GM18502 (cell line): ENCODE data around the gene ARHGAP4.

Experiments used
- ATAC-seq: cut with Tn5 transposase; IDR thresholded peaks from one replicate; pipeline ENCODE4 v1.9.1; 2021; ENCODE audit warnings: mild to moderate bottlenecking; ENCODE audit not compliant: unreplicated experiment, poor library complexity

The ARHGAP4 gene

GRCh38 chrX:153947009-153947769 is 21.1 kb upstream of the ARHGAP4 start:
- peak; percentile 85 for ATAC-seq

DNA sequence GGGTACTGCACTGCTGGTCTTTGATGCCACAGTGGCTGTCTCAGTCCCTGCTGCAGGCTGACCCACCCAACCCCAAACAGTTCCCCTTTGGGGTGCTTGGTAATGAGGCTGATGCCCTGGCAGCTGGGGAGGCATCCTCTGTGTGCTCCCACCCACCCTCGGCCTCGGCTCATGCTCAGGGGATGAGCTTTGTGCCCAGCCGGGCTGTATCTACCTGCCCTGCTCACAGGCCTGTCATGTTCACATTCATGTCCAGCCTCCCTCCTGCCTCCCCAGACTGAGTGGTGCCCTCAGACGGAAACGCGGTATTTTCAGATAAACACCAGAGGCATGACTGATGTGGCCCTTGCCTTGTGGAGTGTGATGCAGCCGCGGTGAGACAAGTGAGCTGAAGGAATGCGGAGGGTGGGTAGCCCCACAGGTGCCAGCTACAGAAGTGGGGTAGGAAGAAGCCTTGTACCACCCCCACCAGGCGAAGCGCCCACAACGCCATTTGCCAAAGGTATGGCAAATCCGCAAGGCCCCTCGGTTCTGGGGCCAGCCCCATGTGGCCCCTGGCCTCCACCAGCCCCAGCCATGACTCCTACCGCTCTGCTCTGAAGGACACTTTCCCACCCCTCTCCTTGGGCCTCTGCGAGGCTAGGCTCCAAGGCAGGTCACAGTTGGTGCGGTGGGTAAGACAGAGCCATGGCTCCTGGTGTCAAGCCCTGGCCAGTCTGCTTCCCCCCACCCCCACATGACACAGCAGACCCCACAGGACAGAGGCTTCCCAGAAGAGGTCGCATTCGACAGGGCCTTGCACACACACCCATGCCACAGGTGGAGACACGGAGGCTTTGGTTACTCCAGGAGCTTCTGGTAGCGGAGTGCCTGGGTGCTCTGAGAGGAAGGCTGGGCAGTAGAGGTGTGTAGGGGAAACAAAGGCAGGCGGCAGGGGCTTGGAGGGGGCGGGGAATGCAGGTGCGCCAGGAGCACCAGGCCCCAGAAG is 20.2 kb upstream of the ARHGAP4 start:
- ATAC-seq: no peak

DNA sequence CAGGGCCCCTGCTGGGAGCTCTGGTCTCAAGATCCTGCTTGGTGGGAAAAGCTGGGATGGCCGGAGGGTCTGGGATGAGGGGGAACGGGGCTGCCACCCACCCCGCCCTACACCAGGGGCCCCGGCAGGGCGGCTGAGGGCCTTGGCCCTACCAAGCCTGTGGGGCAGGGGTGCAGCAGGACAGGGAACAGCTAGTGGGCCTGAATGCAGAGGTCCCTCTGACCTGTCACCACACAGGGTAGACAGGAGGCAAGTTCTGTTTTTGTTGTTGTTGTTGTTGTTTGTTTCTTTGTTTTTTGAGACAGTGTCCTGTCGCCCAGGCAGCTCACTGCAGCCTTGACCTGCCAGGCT is 18.7 kb upstream of the ARHGAP4 start:
- ATAC-seq: no peak

DNA sequence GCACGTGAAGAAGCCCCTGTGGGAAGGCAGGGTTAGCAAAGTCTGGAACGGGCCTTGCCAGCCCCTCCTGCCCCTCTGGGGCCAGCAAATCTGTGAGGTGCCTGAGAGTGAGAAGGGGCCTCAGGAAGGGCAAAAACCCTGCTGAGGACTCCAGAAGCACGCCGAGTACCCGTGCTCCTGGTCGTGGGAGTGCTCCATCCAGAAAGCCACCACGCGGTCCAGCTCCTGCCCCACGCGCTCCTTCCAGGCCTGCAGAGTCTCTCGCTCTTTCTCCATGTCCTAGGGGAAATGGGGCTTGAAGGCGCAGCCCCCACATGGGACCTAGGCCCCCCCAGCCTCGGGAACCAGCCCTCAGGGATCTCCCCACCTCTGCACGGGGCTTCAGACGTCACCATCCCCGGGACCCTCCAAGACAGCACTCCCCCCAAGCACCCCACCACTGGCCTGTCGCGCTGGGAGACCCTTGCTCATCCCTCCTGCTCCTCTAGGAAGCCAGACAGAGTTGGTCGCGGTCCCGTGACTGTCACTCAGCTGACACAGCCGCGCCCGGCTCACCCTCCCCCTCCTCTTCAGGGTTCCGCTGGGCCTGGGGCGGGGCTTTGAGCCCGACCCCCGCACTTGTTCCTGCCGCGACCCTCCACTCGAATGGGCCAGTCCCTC is 18.2 kb upstream of the ARHGAP4 start, which contains the start of gene RENBP:
Gene RENBP (minus strand): TSS at position 504 of the 660 bp plus-strand sequence. CDS start 33 bp downstream, at position 471.
- ATAC-seq: no peak

DNA sequence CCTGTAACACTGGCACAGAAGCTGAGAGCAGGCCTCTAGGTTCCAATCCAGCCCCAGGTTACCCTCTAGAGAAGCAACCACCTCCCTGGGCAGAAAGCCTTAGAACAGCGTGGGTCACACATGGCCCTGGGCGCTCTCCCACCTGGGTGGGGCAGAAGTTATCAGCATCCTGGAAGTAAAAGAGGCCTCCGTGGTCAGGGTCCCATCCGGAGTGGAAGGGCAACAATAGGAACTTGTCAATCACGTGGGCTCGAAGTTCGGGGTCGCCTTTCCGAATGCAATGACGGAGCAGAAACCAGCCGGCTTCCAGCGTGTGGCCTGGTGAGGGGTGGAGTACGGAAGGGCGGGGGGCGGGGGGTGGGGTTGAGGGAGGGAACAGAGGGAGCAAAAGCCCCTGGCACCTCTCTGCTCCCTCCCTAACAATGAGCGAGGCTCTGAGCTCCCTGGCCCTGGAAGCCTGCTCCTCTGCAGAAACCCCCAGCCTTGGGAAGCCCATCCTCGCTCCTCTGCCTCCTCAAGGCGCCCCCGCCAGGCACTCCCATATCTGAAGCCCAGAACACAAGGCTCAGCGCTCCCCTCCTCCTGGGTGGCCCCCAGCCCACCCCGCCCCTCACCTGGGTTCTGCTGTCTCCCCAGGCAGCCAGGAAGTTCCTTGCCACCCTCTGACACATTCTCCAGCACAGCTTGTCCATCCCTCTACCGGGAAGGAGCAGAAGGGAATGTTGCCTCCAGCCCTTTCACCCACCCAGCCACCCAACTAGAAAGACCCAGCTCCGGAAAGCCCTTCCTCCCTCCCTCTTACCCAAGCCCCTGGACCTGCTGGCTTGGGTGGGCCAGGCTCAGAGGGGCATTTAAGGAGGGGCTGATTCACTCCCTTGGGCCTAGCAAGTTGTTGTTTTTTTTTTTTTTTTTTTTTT is 15.5 kb upstream of the ARHGAP4 start:
- ATAC-seq: no peak

DNA sequence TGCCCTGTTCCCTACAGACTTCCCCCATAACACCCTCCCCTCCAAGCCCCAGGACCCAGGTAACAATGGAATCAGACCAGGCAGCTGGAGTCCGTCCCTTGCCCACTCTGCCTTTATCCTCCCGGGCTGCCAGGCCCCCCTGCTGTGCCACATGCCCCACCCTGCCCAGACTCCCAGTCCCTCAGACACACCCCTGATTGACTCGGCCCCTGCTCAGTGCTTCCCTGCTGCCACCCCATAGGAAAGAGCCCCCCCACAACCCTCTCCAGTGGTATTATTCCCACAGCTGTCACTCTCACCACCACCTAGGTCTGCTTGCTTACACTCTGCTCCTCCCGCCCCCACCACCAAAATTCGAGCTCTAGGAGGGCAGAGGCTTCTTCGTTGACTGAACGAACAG is 13.5 kb upstream of the ARHGAP4 start:
- no peak for ATAC-seq

- no peak for ATAC-seq
Observed at GRCh38 chrX:153938226-153938786, 12.2 kb upstream of the ARHGAP4 start.

- no peak for ATAC-seq
Observed at GRCh38 chrX:153937056-153937455, 11.0 kb upstream of the ARHGAP4 start.

GRCh38 chrX:153935326-153935851 is 9.3 kb upstream of the ARHGAP4 start:
- ATAC-seq: peak; percentile 8

- ATAC-seq: peak; percentile 94
Observed at GRCh38 chrX:153934762-153935325, 8.8 kb upstream of the ARHGAP4 start, which contains the start of gene NAA10. NAA10 (minus strand) TSS chrX:153935037; CDS start chrX:153934904, 133 bp downstream.

GRCh38 chrX:153934148-153934761 is 8.2 kb upstream of the ARHGAP4 start:
- peak; percentile 20 for ATAC-seq

DNA sequence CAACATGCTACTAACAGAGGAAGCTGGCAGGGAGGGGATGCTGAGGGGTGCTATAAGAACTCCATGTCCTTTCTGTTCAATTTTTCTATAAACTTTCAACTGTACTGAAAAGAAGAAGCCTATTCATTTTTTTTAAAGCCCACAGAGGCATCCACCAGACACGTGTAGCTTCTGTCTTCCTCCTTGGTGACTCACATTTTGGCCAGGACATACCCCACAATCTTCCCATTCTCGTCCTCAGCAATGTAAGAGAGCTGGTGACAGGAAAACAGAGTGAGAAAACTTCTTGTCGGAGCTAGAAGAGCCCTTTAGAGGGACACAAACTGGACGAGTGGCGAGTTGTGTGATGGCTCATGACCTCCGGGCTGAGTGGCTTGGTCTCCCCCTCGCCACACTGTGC is 7.7 kb upstream of the ARHGAP4 start:
- no peak for ATAC-seq

- ATAC-seq: no peak
Observed at GRCh38 chrX:153932220-153932915, 6.3 kb upstream of the ARHGAP4 start.

- ATAC-seq: no peak
Observed at GRCh38 chrX:153931748-153932147, 5.7 kb upstream of the ARHGAP4 start.

- ATAC-seq: no peak
Observed at GRCh38 chrX:153931151-153931550, 5.1 kb upstream of the ARHGAP4 start.

GRCh38 chrX:153930011-153930910 is 4.2 kb upstream of the ARHGAP4 start:
- ATAC-seq: no peak

GRCh38 chrX:153929576-153929975 is 3.5 kb upstream of the ARHGAP4 start:
- no peak for ATAC-seq
